ENCODE measurements around the gene TSTD1.
"Not testable (repeated sequence)": the region's sequence is repeated elsewhere in the genome, so short reads cannot be mapped to it uniquely, and the experiment has no call there.

The TSTD1 gene

GRCh38 chr1:161017756-161018630 is 20.8 kb downstream of the TSTD1 start:
- no peak overlapping the region for H3K4me3 ChIP-seq (replicated peaks; ENCODE audit: low read depth, low read length)
- H3K36me3 ChIP-seq (ENCODE audit: control insufficient read depth, insufficient read depth, low read length): no peaks in the 10 kb centered on the region
- TF ChIP-seq CTCF (IDR thresholded peaks at IDR 0.05; ENCODE audit: insufficient read depth, low read length, poor library complexity, severe bottlenecking): no peak
- no peak for DNase-seq (ENCODE audit: extremely low read depth, insufficient read length)
- no peaks in the 10 kb centered on the region for H3K27me3 ChIP-seq (replicated peaks; ENCODE audit: control insufficient read depth, insufficient read depth, low read length)

GRCh38 chr1:161017181-161017580 is 21.6 kb downstream of the TSTD1 start:
- H3K4me3 ChIP-seq (replicated peaks; ENCODE audit: low read depth, low read length); H3K27me3 ChIP-seq (replicated peaks; ENCODE audit: control insufficient read depth, insufficient read depth, low read length); DNase-seq (ENCODE audit: extremely low read depth, insufficient read length); H3K36me3 ChIP-seq (ENCODE audit: control insufficient read depth, insufficient read depth, low read length): not testable (repeated sequence)

- not testable (repeated sequence) for H3K27me3 ChIP-seq (replicated peaks; ENCODE audit: control insufficient read depth, insufficient read depth, low read length); DNase-seq (ENCODE audit: extremely low read depth, insufficient read length); H3K36me3 ChIP-seq (ENCODE audit: control insufficient read depth, insufficient read depth, low read length); H3K4me3 ChIP-seq (replicated peaks; ENCODE audit: low read depth, low read length)
Measured at GRCh38 chr1:161016683-161017082, 22.1 kb downstream of the TSTD1 start.

- Histone ChIP-seq H3K36me3 (ENCODE audit: control insufficient read depth, insufficient read depth, low read length) (no peaks in the 10 kb centered on the region), H3K4me3 (replicated peaks; ENCODE audit: low read depth, low read length) (peak overlapping the region; percentile 49), H3K27me3 (replicated peaks; ENCODE audit: control insufficient read depth, insufficient read depth, low read length) (no peaks in the 10 kb centered on the region)
- TF ChIP-seq CTCF (IDR thresholded peaks at IDR 0.05; ENCODE audit: insufficient read depth, low read length, poor library complexity, severe bottlenecking): no peak
- DNase-seq (ENCODE audit: extremely low read depth, insufficient read length): peak; percentile 81
Measured at GRCh38 chr1:161013488-161014230, 25.1 kb downstream of the TSTD1 start.

DNA sequence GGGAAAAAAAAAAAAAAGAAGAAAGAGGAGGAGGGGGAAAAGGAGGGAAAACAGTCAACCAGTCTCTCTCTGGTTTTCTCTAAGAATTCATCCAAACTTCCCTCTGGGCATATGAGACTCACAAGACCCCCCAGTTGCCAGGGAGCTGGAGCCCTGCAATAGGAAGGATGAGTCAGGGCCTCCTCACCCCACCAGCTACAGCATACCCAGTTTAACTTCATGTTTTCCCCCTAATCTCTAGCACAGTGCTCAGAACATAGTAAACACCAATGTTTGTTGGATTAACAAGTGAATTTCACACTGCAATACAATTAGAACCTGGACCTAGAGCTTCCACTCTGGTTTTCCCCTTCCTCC is 25.7 kb downstream of the TSTD1 start:
- DNase-seq (ENCODE audit: extremely low read depth, insufficient read length): peak; percentile 30
- Histone ChIP-seq H3K36me3 (ENCODE audit: control insufficient read depth, insufficient read depth, low read length) (no peaks in the 10 kb centered on the region), H3K4me3 (replicated peaks; ENCODE audit: low read depth, low read length) (peak overlapping the region; percentile 49), H3K27me3 (replicated peaks; ENCODE audit: control insufficient read depth, insufficient read depth, low read length) (no peaks in the 10 kb centered on the region)
- no peak for TF ChIP-seq CTCF (IDR thresholded peaks at IDR 0.05; ENCODE audit: insufficient read depth, low read length, poor library complexity, severe bottlenecking)

DNA sequence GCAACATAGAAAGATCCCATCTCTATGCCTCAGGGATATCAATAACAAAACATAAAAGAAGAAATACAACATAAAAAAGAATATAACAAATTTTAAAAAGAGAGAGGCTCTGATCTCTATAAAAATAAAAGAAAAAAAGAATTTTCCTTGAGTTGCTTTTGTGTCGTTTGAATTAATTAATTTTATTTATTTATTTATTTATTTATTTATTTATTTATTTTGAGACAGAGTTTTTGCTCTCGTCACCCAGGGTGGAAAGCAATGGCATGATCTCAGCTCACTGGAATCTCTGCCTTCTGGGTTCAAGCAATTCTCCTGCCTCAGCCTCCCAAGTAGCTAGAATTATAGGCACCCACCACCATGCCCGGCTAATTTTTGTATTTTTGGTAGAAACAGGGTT is 26.3 kb downstream of the TSTD1 start:
- H3K36me3 ChIP-seq (ENCODE audit: control insufficient read depth, insufficient read depth, low read length): no peaks in the 10 kb centered on the region
- DNase-seq (ENCODE audit: extremely low read depth, insufficient read length): no peak
- no peak for TF ChIP-seq CTCF (IDR thresholded peaks at IDR 0.05; ENCODE audit: insufficient read depth, low read length, poor library complexity, severe bottlenecking)
- no peaks in the 10 kb centered on the region for H3K27me3 ChIP-seq (replicated peaks; ENCODE audit: control insufficient read depth, insufficient read depth, low read length)
- no peak overlapping the region for H3K4me3 ChIP-seq (replicated peaks; ENCODE audit: low read depth, low read length)
